Measurements from ENCODE around the gene PLXNC1. TPM values are rescaled to one million over a fixed set of nuclear protein-coding genes. Genes with fewer than 3 reads are reported as not detected.

The PLXNC1 gene
- total and polyA plus RNA-seq, 4 donors: 0.71 to 12.0 (median 3.3) TPM

DNA sequence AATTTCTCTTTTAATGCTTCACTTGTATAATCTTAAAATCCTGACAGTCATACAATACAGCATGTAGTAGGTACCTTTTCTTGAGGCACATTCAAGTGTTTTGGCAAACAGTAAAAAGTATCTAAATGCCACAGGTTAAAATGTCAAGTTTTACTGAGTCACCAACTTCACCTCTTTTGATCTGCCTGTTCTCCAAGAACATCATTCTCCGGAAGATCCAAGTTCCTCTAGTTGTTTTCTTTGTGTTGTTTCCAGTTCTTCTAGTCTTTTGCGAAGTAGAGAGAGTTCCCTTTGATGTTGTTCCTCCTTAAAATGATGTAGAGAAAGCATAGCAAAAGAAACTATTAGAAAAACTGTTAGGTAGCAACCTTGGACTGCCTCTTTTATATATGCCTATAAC lies 160.2 kb downstream of the PLXNC1 start:
- Histone ChIP-seq H3K4me3 (ENCODE audit: low read depth in 1 of 3, low read length in 3 of 3) (no peak overlapping the region), H3K27ac (ENCODE audit: low read depth in 1 of 2, low read length in 2 of 2) (no peak overlapping the region), H3K27me3 (ENCODE audit: control insufficient read depth in 4 of 4, insufficient read depth in 4 of 4, low read length in 3 of 4) (no peaks in the 10 kb centered on the region), H3K4me1 (ENCODE audit: control insufficient read depth in 4 of 4, insufficient read depth in 4 of 4, low read length in 3 of 4) (peaks cover 0 to 6% (median 2%) of the 10 kb centered on the region in 4 donors), H3K9me3 (ENCODE audit: control insufficient read depth in 4 of 4, low read length in 3 of 4) (no peaks in the 10 kb centered on the region), H3K36me3 (ENCODE audit: control insufficient read depth in 4 of 4, insufficient read depth in 3 of 4, low read depth in 1 of 4, low read length in 3 of 4) (peaks cover 0 to 15% (median 2%) of the 10 kb centered on the region in 4 donors), H3K9ac (ENCODE audit: low read depth in 1 of 2, low read length in 2 of 2) (no peak overlapping the region)
- TF ChIP-seq, protein P1, sequence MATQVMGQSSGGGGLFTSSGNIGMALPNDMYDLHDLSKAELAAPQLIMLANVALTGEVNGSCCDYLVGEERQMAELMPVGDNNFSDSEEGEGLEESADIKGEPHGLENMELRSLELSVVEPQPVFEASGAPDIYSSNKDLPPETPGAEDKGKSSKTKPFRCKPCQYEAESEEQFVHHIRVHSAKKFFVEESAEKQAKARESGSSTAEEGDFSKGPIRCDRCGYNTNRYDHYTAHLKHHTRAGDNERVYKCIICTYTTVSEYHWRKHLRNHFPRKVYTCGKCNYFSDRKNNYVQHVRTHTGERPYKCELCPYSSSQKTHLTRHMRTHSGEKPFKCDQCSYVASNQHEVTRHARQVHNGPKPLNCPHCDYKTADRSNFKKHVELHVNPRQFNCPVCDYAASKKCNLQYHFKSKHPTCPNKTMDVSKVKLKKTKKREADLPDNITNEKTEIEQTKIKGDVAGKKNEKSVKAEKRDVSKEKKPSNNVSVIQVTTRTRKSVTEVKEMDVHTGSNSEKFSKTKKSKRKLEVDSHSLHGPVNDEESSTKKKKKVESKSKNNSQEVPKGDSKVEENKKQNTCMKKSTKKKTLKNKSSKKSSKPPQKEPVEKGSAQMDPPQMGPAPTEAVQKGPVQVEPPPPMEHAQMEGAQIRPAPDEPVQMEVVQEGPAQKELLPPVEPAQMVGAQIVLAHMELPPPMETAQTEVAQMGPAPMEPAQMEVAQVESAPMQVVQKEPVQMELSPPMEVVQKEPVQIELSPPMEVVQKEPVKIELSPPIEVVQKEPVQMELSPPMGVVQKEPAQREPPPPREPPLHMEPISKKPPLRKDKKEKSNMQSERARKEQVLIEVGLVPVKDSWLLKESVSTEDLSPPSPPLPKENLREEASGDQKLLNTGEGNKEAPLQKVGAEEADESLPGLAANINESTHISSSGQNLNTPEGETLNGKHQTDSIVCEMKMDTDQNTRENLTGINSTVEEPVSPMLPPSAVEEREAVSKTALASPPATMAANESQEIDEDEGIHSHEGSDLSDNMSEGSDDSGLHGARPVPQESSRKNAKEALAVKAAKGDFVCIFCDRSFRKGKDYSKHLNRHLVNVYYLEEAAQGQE (IDR thresholded peaks at IDR 0.05): no peak
- TF ChIP-seq FOXA2 (IDR thresholded peaks at IDR 0.05): no peak
- TF ChIP-seq, protein P2, sequence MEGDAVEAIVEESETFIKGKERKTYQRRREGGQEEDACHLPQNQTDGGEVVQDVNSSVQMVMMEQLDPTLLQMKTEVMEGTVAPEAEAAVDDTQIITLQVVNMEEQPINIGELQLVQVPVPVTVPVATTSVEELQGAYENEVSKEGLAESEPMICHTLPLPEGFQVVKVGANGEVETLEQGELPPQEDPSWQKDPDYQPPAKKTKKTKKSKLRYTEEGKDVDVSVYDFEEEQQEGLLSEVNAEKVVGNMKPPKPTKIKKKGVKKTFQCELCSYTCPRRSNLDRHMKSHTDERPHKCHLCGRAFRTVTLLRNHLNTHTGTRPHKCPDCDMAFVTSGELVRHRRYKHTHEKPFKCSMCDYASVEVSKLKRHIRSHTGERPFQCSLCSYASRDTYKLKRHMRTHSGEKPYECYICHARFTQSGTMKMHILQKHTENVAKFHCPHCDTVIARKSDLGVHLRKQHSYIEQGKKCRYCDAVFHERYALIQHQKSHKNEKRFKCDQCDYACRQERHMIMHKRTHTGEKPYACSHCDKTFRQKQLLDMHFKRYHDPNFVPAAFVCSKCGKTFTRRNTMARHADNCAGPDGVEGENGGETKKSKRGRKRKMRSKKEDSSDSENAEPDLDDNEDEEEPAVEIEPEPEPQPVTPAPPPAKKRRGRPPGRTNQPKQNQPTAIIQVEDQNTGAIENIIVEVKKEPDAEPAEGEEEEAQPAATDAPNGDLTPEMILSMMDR (IDR thresholded peaks at IDR 0.05; ENCODE audit: low read depth, low read length, missing input control): no peak
- TF ChIP-seq GABPA (IDR thresholded peaks at IDR 0.05 in 1 of 2, conservative IDR thresholded peaks at IDR 0.05 in 1 of 2): no peak
- TF ChIP-seq TAF1 (conservative IDR thresholded peaks at IDR 0.05): no peak
- TF ChIP-seq, protein P3, sequence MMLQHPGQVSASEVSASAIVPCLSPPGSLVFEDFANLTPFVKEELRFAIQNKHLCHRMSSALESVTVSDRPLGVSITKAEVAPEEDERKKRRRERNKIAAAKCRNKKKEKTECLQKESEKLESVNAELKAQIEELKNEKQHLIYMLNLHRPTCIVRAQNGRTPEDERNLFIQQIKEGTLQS (IDR thresholded peaks at IDR 0.05): no peak
- TF ChIP-seq, protein P4, sequence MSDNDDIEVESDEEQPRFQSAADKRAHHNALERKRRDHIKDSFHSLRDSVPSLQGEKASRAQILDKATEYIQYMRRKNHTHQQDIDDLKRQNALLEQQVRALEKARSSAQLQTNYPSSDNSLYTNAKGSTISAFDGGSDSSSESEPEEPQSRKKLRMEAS (IDR thresholded peaks at IDR 0.05): no peak
- no peak for TF ChIP-seq RXRA (IDR thresholded peaks at IDR 0.05)
- no peak for TF ChIP-seq JUND (IDR thresholded peaks at IDR 0.05)
- TF ChIP-seq, protein P5, sequence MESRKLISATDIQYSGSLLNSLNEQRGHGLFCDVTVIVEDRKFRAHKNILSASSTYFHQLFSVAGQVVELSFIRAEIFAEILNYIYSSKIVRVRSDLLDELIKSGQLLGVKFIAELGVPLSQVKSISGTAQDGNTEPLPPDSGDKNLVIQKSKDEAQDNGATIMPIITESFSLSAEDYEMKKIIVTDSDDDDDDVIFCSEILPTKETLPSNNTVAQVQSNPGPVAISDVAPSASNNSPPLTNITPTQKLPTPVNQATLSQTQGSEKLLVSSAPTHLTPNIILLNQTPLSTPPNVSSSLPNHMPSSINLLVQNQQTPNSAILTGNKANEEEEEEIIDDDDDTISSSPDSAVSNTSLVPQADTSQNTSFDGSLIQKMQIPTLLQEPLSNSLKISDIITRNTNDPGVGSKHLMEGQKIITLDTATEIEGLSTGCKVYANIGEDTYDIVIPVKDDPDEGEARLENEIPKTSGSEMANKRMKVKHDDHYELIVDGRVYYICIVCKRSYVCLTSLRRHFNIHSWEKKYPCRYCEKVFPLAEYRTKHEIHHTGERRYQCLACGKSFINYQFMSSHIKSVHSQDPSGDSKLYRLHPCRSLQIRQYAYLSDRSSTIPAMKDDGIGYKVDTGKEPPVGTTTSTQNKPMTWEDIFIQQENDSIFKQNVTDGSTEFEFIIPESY (IDR thresholded peaks at IDR 0.05): no peak
- TF ChIP-seq FOXA1 (IDR thresholded peaks at IDR 0.05): no peak
- no peak for TF ChIP-seq EGR1 (IDR thresholded peaks at IDR 0.05; ENCODE audit: low read depth in 2 of 2)
- no peak for TF ChIP-seq SP1 (IDR thresholded peaks at IDR 0.05)
- no peak for TF ChIP-seq YY1 (IDR thresholded peaks at IDR 0.05)
- DNase-seq (ENCODE audit: low spot score): no peak
- WGBS: 89% methylated on average over 2 of the region's 2 CpGs

DNA sequence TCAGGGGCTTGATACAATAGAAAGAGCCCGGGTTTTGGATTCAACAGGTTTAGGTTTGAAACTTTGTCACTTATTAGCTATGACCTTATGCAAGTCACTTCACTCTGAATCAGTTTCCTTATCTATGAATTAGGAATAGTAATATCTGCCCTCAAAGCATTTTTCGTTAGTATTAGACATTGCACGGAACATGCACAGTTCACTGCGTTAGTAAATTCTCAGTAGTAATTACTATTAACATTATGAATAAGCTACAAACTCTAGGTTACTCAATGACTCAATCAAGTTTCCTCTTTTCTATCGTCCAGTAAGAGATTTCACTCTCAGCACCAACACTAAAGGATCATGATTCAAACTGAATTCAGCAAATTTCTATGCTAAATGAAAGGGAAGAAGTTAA lies 161.0 kb downstream of the PLXNC1 start:
- no peaks in the 10 kb centered on the region for H3K9me3 ChIP-seq (ENCODE audit: control insufficient read depth in 4 of 4, low read length in 3 of 4)
- DNase-seq (ENCODE audit: low spot score): no peak
- peaks cover 0 to 6% (median 2%) of the 10 kb centered on the region in 4 donors for H3K4me1 ChIP-seq (ENCODE audit: control insufficient read depth in 4 of 4, insufficient read depth in 4 of 4, low read length in 3 of 4)
- WGBS: 92% methylated on average over 5 of the region's 5 CpGs
- no peak overlapping the region for H3K9ac ChIP-seq (ENCODE audit: low read depth in 1 of 2, low read length in 2 of 2)
- peaks cover 0 to 15% (median 2%) of the 10 kb centered on the region in 4 donors for H3K36me3 ChIP-seq (ENCODE audit: control insufficient read depth in 4 of 4, insufficient read depth in 3 of 4, low read depth in 1 of 4, low read length in 3 of 4)
- H3K27me3 ChIP-seq (ENCODE audit: control insufficient read depth in 4 of 4, insufficient read depth in 4 of 4, low read length in 3 of 4): no peaks in the 10 kb centered on the region
- no peak overlapping the region for H3K27ac ChIP-seq (ENCODE audit: low read depth in 1 of 2, low read length in 2 of 2)
- no peak overlapping the region for H3K4me3 ChIP-seq (ENCODE audit: low read depth in 1 of 3, low read length in 3 of 3)
- TF ChIP-seq RXRA (IDR thresholded peaks at IDR 0.05): no peak
- TF ChIP-seq, protein P1 (IDR thresholded peaks at IDR 0.05): no peak
- TF ChIP-seq HNF4A (conservative IDR thresholded peaks at IDR 0.05): no peak
- TF ChIP-seq, protein P4 (IDR thresholded peaks at IDR 0.05): no peak
- TF ChIP-seq, protein P3 (IDR thresholded peaks at IDR 0.05): no peak
- TF ChIP-seq, protein P5 (IDR thresholded peaks at IDR 0.05): no peak
- no peak for TF ChIP-seq HNF4G (IDR thresholded peaks at IDR 0.05)
- TF ChIP-seq FOXA2 (IDR thresholded peaks at IDR 0.05): no peak
- TF ChIP-seq GABPA (IDR thresholded peaks at IDR 0.05 in 1 of 2, conservative IDR thresholded peaks at IDR 0.05 in 1 of 2): no peak
- no peak for TF ChIP-seq YY1 (IDR thresholded peaks at IDR 0.05)
- no peak for TF ChIP-seq FOXA1 (IDR thresholded peaks at IDR 0.05)
